Measurements from ENCODE around the gene SLC6A18. TPM values are rescaled to one million over a fixed set of nuclear protein-coding genes. Genes with fewer than 3 reads are reported as not detected.

SLC6A18 gene
- polyA plus RNA-seq, 1 of the 3 experiments (the other 2 are of a cell fraction): not detected

GRCh38 chr5:1211701-1212100, 13.5 kb upstream of the SLC6A18 start (continued):
- TF ChIP-seq YY1 (IDR thresholded peaks at IDR 0.05; ENCODE audit: low read depth): no peak
- no peak for TF ChIP-seq MAX (IDR thresholded peaks at IDR 0.05; ENCODE audit: low read depth)

- POLR2A ChIA-PET: no interaction called here
- 71% methylated on average over 9 of the region's 20 CpGs for WGBS (ENCODE audit: low lambda C conversion rate)
Measured at GRCh38 chr5:1212271-1212670, 12.9 kb upstream of the SLC6A18 start.

GRCh38 chr5:1212881-1213280, 12.3 kb upstream of the SLC6A18 start:
- no peak overlapping the region for H3K27ac ChIP-seq (ENCODE audit: low read depth in 2 of 2, low read length in 1 of 2)
- H3F3A ChIP-seq (replicated peaks; ENCODE audit: insufficient read depth): no peaks in the 10 kb centered on the region
- no peak overlapping the region for H3K9ac ChIP-seq
- H2AFZ ChIP-seq (ENCODE audit: low read depth): no peak overlapping the region
- no peaks in the 10 kb centered on the region for H3K4me1 ChIP-seq (ENCODE audit: control insufficient read depth in 1 of 2, insufficient read depth in 2 of 2, low read depth in 1 of 2, low read length in 1 of 2)
- no peaks in the 10 kb centered on the region for H3K79me2 ChIP-seq (ENCODE audit: insufficient read depth)
- no peaks in the 10 kb centered on the region for H3K36me3 ChIP-seq (replicated peaks in 1 of 2; ENCODE audit: control insufficient read depth in 1 of 2, insufficient read depth in 2 of 2, low read length in 1 of 2)
- no peak overlapping the region for H3K4me3 ChIP-seq (ENCODE audit: low read depth in 2 of 2, low read length in 1 of 2)
- no peaks in the 10 kb centered on the region for H3K9me2 ChIP-seq
- H3K27me3 ChIP-seq (ENCODE audit: insufficient read depth): 0 out of 2 replicates have a peak, but pooled peaks cover 4% of the 10 kb centered on the region
- ChIA-PET CTCF (no interaction called here), POLR2A (no interaction called here)
- H3K4me2 ChIP-seq: no peak overlapping the region
- WGBS (ENCODE audit: low lambda C conversion rate): 77% methylated on average over 17 of the region's 18 CpGs
- no peak for DNase-seq
- H3K9me3 ChIP-seq: no peaks in the 10 kb centered on the region
- H4K20me1 ChIP-seq (ENCODE audit: insufficient read depth): no peaks in the 10 kb centered on the region
- TF ChIP-seq TCF12 (IDR thresholded peaks at IDR 0.05) (no peak), NFIC (IDR thresholded peaks at IDR 0.05; ENCODE audit: borderline replicate concordance) (no peak), RCOR1 (IDR thresholded peaks at IDR 0.05; ENCODE audit: low read length) (no peak), TEAD4 (IDR thresholded peaks at IDR 0.05; ENCODE audit: borderline replicate concordance, insufficient read depth) (no peak), MEF2A (IDR thresholded peaks at IDR 0.05; ENCODE audit: borderline replicate concordance, low read depth) (no peak), ELF1 (IDR thresholded peaks at IDR 0.05) (no peak), USF2 (IDR thresholded peaks at IDR 0.05; ENCODE audit: borderline replicate concordance, low read depth, low read length) (no peak), RFX5 (IDR thresholded peaks at IDR 0.05; ENCODE audit: low read length) (no peak), EZH2phosphoT487 (IDR thresholded peaks at IDR 0.05; ENCODE audit: borderline replicate concordance, low read depth) (no peak), JUND (IDR thresholded peaks at IDR 0.05) (no peak), ZBTB33 (IDR thresholded peaks at IDR 0.05; ENCODE audit: borderline replicate concordance, low read depth) (no peak), FOXM1 (IDR thresholded peaks at IDR 0.05; ENCODE audit: low read depth) (no peak), IRF3 (IDR thresholded peaks at IDR 0.05; ENCODE audit: low read depth, low read length) (no peak), FOSL2 (IDR thresholded peaks at IDR 0.05; ENCODE audit: borderline replicate concordance, low read depth) (no peak), USF1 (IDR thresholded peaks at IDR 0.05; ENCODE audit: borderline replicate concordance, low read depth) (no peak), EP300 (IDR thresholded peaks at IDR 0.05; ENCODE audit: borderline replicate concordance in 1 of 2, low read depth in 1 of 2, low read length in 1 of 2) (no peak), RXRA (IDR thresholded peaks at IDR 0.05; ENCODE audit: borderline replicate concordance, low read depth) (no peak), GATA2 (CRISPR knock-in tag; IDR thresholded peaks at IDR 0.05) (no peak)

More at GRCh38 chr5:1212271-1212670, 12.9 kb upstream of the SLC6A18 start:
- Histone ChIP-seq H2AFZ (ENCODE audit: low read depth) (no peak overlapping the region), H3K4me3 (ENCODE audit: low read depth in 2 of 2, low read length in 1 of 2) (no peak overlapping the region), H3F3A (replicated peaks; ENCODE audit: insufficient read depth) (no peaks in the 10 kb centered on the region), H3K27ac (ENCODE audit: low read depth in 2 of 2, low read length in 1 of 2) (no peak overlapping the region), H3K79me2 (ENCODE audit: insufficient read depth) (no peaks in the 10 kb centered on the region), H4K20me1 (ENCODE audit: insufficient read depth) (no peaks in the 10 kb centered on the region), H3K9me2 (no peaks in the 10 kb centered on the region), H3K9ac (no peak overlapping the region), H3K4me2 (no peak overlapping the region), H3K4me1 (ENCODE audit: control insufficient read depth in 1 of 2, insufficient read depth in 2 of 2, low read depth in 1 of 2, low read length in 1 of 2) (no peaks in the 10 kb centered on the region), H3K36me3 (replicated peaks in 1 of 2; ENCODE audit: control insufficient read depth in 1 of 2, insufficient read depth in 2 of 2, low read length in 1 of 2) (no peaks in the 10 kb centered on the region), H3K27me3 (ENCODE audit: insufficient read depth) (0 out of 2 replicates have a peak, but pooled peaks cover 10% of the 10 kb centered on the region), H3K9me3 (no peaks in the 10 kb centered on the region)
- no peak for TF ChIP-seq FOXM1 (IDR thresholded peaks at IDR 0.05; ENCODE audit: low read depth)
- no peak for TF ChIP-seq MXI1 (IDR thresholded peaks at IDR 0.05; ENCODE audit: low read depth, low read length)
- TF ChIP-seq RCOR1 (IDR thresholded peaks at IDR 0.05; ENCODE audit: low read length): no peak
- TF ChIP-seq POLR2AphosphoS5 (IDR thresholded peaks at IDR 0.05; ENCODE audit: low read depth, low read length): no peak
- TF ChIP-seq TEAD4 (IDR thresholded peaks at IDR 0.05; ENCODE audit: borderline replicate concordance, insufficient read depth): no peak
- no peak for TF ChIP-seq MAX (IDR thresholded peaks at IDR 0.05; ENCODE audit: low read depth)
- TF ChIP-seq ELF1 (IDR thresholded peaks at IDR 0.05): no peak
- no peak for TF ChIP-seq JUND (IDR thresholded peaks at IDR 0.05)
- TF ChIP-seq NRF1 (IDR thresholded peaks at IDR 0.05; ENCODE audit: low read depth, low read length): no peak
- CTCF ChIA-PET: no interaction called here
- no peak for DNase-seq

All from SK-N-SH (cell line).